Uterus (tissue), 2 donors: ENCODE data around the gene LPP.

ENCODE experiments used
- CTCF ChIP-seq, 4 experiments: fragments of 200-600 bp in 2 of 4; fragments of 450-650 bp in 2 of 4; sonication (generic) in 2 of 4; IDR thresholded peaks; one replicate each; pipeline ENCODE4 v1.5.1; 2016 to 2019; ENCODE audit warnings: antibody characterized with exemption in 4 of 4, mild to moderate bottlenecking in 2 of 4, moderate library complexity in 1 of 4
- POLR2A ChIP-seq, 2 donors: fragments of 450-650 bp; IDR thresholded peaks; one replicate each; pipeline ENCODE4 v1.6.1; 2016; ENCODE audit warnings: antibody characterized with exemption in 2 of 2, mild to moderate bottlenecking in 1 of 2, moderate library complexity in 1 of 2

GRCh38 chr3:188239035-188239434 lies 85.1 kb downstream of the LPP start:
- TF ChIP-seq CTCF (IDR thresholded peaks at IDR 0.05) (no peak), POLR2A (IDR thresholded peaks at IDR 0.05) (no peak)
